ENCODE results near the gene GRXCR2.
"Not testable (repeated sequence)": the region's sequence is repeated elsewhere in the genome, so short reads cannot be mapped to it uniquely, and the experiment has no call there.

GRXCR2 gene

GRCh38 chr5:145874765-145875164 lies 2.0 kb upstream of the GRXCR2 start:
- DNase-seq (ENCODE audit: low spot score): no peak

GRCh38 chr5:145872486-145872885 lies 328 bp downstream of the GRXCR2 start:
- no peak for DNase-seq (ENCODE audit: low spot score)

GRCh38 chr5:145869753-145870152 lies 3.1 kb downstream of the GRXCR2 start:
- no peak for DNase-seq (ENCODE audit: low spot score)

GRCh38 chr5:145867806-145868205 lies 5.0 kb downstream of the GRXCR2 start:
- no peak for DNase-seq (ENCODE audit: low spot score)

- DNase-seq (ENCODE audit: low spot score): not testable (repeated sequence)
Observed at GRCh38 chr5:145864432-145864831, 8.4 kb downstream of the GRXCR2 start.

- DNase-seq (ENCODE audit: low spot score): no peak
Observed at GRCh38 chr5:145863003-145863402, 9.8 kb downstream of the GRXCR2 start.

GRCh38 chr5:145859897-145860296 lies 12.9 kb downstream of the GRXCR2 start:
- no peak for DNase-seq (ENCODE audit: low spot score)

- DNase-seq (ENCODE audit: low spot score): no peak
Observed at GRCh38 chr5:145859453-145859852, 13.4 kb downstream of the GRXCR2 start.

GRCh38 chr5:145858959-145859358 lies 13.9 kb downstream of the GRXCR2 start:
- no peak for DNase-seq (ENCODE audit: low spot score)

- DNase-seq (ENCODE audit: low spot score): peak; percentile 12
Observed at GRCh38 chr5:145856285-145856818, 16.5 kb downstream of the GRXCR2 start.

- DNase-seq (ENCODE audit: low spot score): no peak
Observed at GRCh38 chr5:145855763-145856267, 17.0 kb downstream of the GRXCR2 start.

GRCh38 chr5:145854651-145855258 lies 18.1 kb downstream of the GRXCR2 start:
- no peak for DNase-seq (ENCODE audit: low spot score)

- DNase-seq (ENCODE audit: low spot score): no peak
Observed at GRCh38 chr5:145853781-145854376, 18.9 kb downstream of the GRXCR2 start.

GRCh38 chr5:145852990-145853389 lies 19.8 kb downstream of the GRXCR2 start:
- DNase-seq (ENCODE audit: low spot score): no peak

- no peak for DNase-seq (ENCODE audit: low spot score)
Observed at GRCh38 chr5:145848854-145849253, 24.0 kb downstream of the GRXCR2 start.

- no peak for DNase-seq (ENCODE audit: low spot score)
Observed at GRCh38 chr5:145847499-145848497, 25.0 kb downstream of the GRXCR2 start.

GRCh38 chr5:145846081-145846480 lies 26.7 kb downstream of the GRXCR2 start:
- DNase-seq (ENCODE audit: low spot score): no peak

GRCh38 chr5:145841299-145841698 lies 31.5 kb downstream of the GRXCR2 start:
- DNase-seq (ENCODE audit: low spot score): no peak

GRCh38 chr5:145840458-145841132 lies 32.2 kb downstream of the GRXCR2 start:
- DNase-seq (ENCODE audit: low spot score): no peak

- DNase-seq (ENCODE audit: low spot score): no peak
Observed at GRCh38 chr5:145838276-145838675, 34.5 kb downstream of the GRXCR2 start.

GRCh38 chr5:145836241-145836640 lies 36.6 kb downstream of the GRXCR2 start:
- not testable (repeated sequence) for DNase-seq (ENCODE audit: low spot score)

- no peak for DNase-seq (ENCODE audit: low spot score)
Observed at GRCh38 chr5:145835848-145836239, 37.0 kb downstream of the GRXCR2 start.
